Keratinocyte (primary cell): ENCODE data around the gene IGSF8. TPM values are rescaled to one million over a fixed set of nuclear protein-coding genes. Genes with fewer than 3 reads are reported as not detected.

Experiments
- DNase-seq: peaks from one replicate; pipeline ENCODE4 v3.0.0-alpha.2; 2011; ENCODE audit warnings: low read depth, missing footprints, low spot score
- FAIRE-seq: peaks from 2 replicates; lab custom pipeline; 2011; peaks lifted over from hg19 to GRCh38; lab: Jason Lieb, UNC
- H2AFZ ChIP-seq: 2 replicates; pipeline ENCODE4 v1.6.0; 2012; ENCODE audit warnings: low read length, control low read depth, inconsistent platforms; ENCODE audit not compliant: control insufficient read depth
- H3K27ac ChIP-seq: 2 replicates; pipeline ENCODE4 v1.5.1; 2011; ENCODE audit warnings: low read length; ENCODE audit not compliant: control insufficient read depth, insufficient read depth
- H3K27me3 ChIP-seq: 3 replicates; pipeline ENCODE4 v1.6.0; 2011; ENCODE audit warnings: low read length; ENCODE audit not compliant: control insufficient read depth, insufficient read depth; ENCODE audit errors: extremely low read depth
- H3K36me3 ChIP-seq, 2 experiments: 2 replicates in 1 of 2; 3 replicates in 1 of 2; pipeline ENCODE4 v1.5.1; 2011; ENCODE audit warnings: low read length in 2 of 2, mild to moderate bottlenecking in 1 of 2; ENCODE audit not compliant: control insufficient read depth in 2 of 2, insufficient read depth in 2 of 2; ENCODE audit errors: extremely low read depth in 1 of 2
- H3K4me1 ChIP-seq: 3 replicates; pipeline ENCODE4 v1.5.1; 2011; ENCODE audit warnings: low read length; ENCODE audit not compliant: control insufficient read depth, insufficient read depth; ENCODE audit errors: extremely low read depth
- H3K4me2 ChIP-seq: 3 replicates; pipeline ENCODE4 v1.6.0; 2011; ENCODE audit warnings: low read depth, low read length; ENCODE audit not compliant: control insufficient read depth, insufficient read depth; ENCODE audit errors: extremely low read depth
- H3K4me3 ChIP-seq, 3 experiments: fragments of 200-600 bp in 1 of 3; sonication (generic) in 1 of 3; 2 replicates in 2 of 3; 3 replicates in 1 of 3; pipeline ENCODE4 v1.5.1; 2011 to 2016; ENCODE audit warnings: low read length in 3 of 3, mild to moderate bottlenecking in 3 of 3, control low read depth in 2 of 3, inconsistent platforms in 1 of 3, low read depth in 1 of 3, mixed read lengths in 1 of 3, mixed run types in 1 of 3, moderate library complexity in 1 of 3; ENCODE audit not compliant: control insufficient read depth in 2 of 3, insufficient read depth in 2 of 3; ENCODE audit errors: extremely low read depth in 1 of 3
- H3K79me2 ChIP-seq: 2 replicates; pipeline ENCODE4 v1.6.0; 2012; ENCODE audit warnings: low read length; ENCODE audit not compliant: control insufficient read depth, insufficient read depth
- H3K9ac ChIP-seq: 3 replicates; pipeline ENCODE4 v1.6.0; 2011; ENCODE audit warnings: low read length; ENCODE audit not compliant: control insufficient read depth, insufficient read depth; ENCODE audit errors: extremely low read depth
- H3K9me1 ChIP-seq: 3 replicates; pipeline ENCODE4 v1.6.0; 2011; ENCODE audit warnings: low read length; ENCODE audit not compliant: control insufficient read depth, insufficient read depth; ENCODE audit errors: extremely low read depth
- H3K9me3 ChIP-seq: 2 replicates; pipeline ENCODE4 v1.5.1; 2012; ENCODE audit warnings: low read depth, low read length; ENCODE audit not compliant: control insufficient read depth
- H4K20me1 ChIP-seq: 3 replicates; pipeline ENCODE4 v1.6.0; 2011; ENCODE audit warnings: low read length; ENCODE audit not compliant: control insufficient read depth, insufficient read depth; ENCODE audit errors: extremely low read depth
- CTCF ChIP-seq, 3 experiments: IDR thresholded peaks in 1 of 3; conservative IDR thresholded peaks in 1 of 3; optimal IDR thresholded peaks in 1 of 3; 2 replicates in 2 of 3; 3 replicates in 1 of 3; pipeline versions ENCODE3 to v1.5.1; 2011; ENCODE audit warnings: low read length in 3 of 3, mild to moderate bottlenecking in 3 of 3, moderate library complexity in 2 of 3, control low read depth in 1 of 3, inconsistent platforms in 1 of 3; ENCODE audit not compliant: insufficient read depth in 2 of 3; ENCODE audit errors: extremely low read depth in 1 of 3
- EZH2 ChIP-seq: IDR thresholded peaks from one replicate; pipeline ENCODE4 v1.6.1; 2012; ENCODE audit warnings: inconsistent platforms, mild to moderate bottlenecking, low read length, moderate library complexity
- dilution Hi-C: fragments of 300-500 bp; cut with MboI; formaldehyde crosslinking; loops from one replicate; pipeline ENCODE4 v1.7.0; 2020; ENCODE audit warnings: low sequenced_read_pairs; ENCODE audit not compliant: extremely low pct_ligation_motif_present
- polyA plus RNA-seq, 5 experiments: library from polyadenylated mRNA; depleted of rRNA in 3 of 5; stranded (reverse) in 3 of 5; stranded (forward) in 1 of 5; unstranded in 1 of 5; fragments of >200 nt; gene quantifications; 1 replicate in 1 of 5; 2 replicates in 3 of 5; 3 replicates in 1 of 5; pipeline versions ENCODE4 v1.2.1 to v1.2.3, GENCODE V29; 2011 to 2012; ENCODE audit warnings: missing spikeins in 2 of 5, low read depth in 1 of 5, low replicate concordance in 1 of 5

Gene IGSF8
- polyA plus RNA-seq, 1 donor (not counting 4 experiments of a cell fraction or from before 2014, with no cell fraction given), result 16.5 TPM

- H3K79me2 ChIP-seq, result no peaks in the 10 kb centered on the region
- no peaks in the 10 kb centered on the region for H3K4me1 ChIP-seq
- H3K9me1 ChIP-seq, result no peaks in the 10 kb centered on the region
- no peak overlapping the region for H2AFZ ChIP-seq
- TF ChIP-seq CTCF (optimal IDR thresholded peaks at IDR 0.05 in 1 of 3, IDR thresholded peaks at IDR 0.05 in 1 of 3, conservative IDR thresholded peaks at IDR 0.05 in 1 of 3; ENCODE audit: extremely low read depth in 1 of 3, insufficient read depth in 2 of 3, low read length in 3 of 3) (no peak), EZH2 (no peak)
- no peak for FAIRE-seq
- no peaks in the 10 kb centered on the region for H3K36me3 ChIP-seq
- no peaks in the 10 kb centered on the region for H3K9me3 ChIP-seq
- no peak overlapping the region for H3K9ac ChIP-seq
- no peaks in the 10 kb centered on the region for H4K20me1 ChIP-seq
- H3K27ac ChIP-seq, result no peak overlapping the region
- DNase-seq, result no peak
- H3K27me3 ChIP-seq, result no peaks in the 10 kb centered on the region
- no peak overlapping the region for H3K4me3 ChIP-seq
- dilution Hi-C loops, result no loop called here
- H3K4me2 ChIP-seq, result no peak overlapping the region
These were observed 45.3 kb upstream of the IGSF8 start for GRCh38 chr1:160143695-160144094.

GRCh38 chr1:160139840-160140239, 41.4 kb upstream of the IGSF8 start:
- H3K9me3 ChIP-seq, result no peaks in the 10 kb centered on the region
- no peak overlapping the region for H3K4me3 ChIP-seq
- no peaks in the 10 kb centered on the region for H3K4me1 ChIP-seq
- no peaks in the 10 kb centered on the region for H3K79me2 ChIP-seq
- H3K27ac ChIP-seq, result no peak overlapping the region
- no peaks in the 10 kb centered on the region for H3K9me1 ChIP-seq
- no peaks in the 10 kb centered on the region for H4K20me1 ChIP-seq
- no peak overlapping the region for H2AFZ ChIP-seq
- no peak for TF ChIP-seq EZH2
- no peak for TF ChIP-seq CTCF (optimal IDR thresholded peaks at IDR 0.05 in 1 of 3, IDR thresholded peaks at IDR 0.05 in 1 of 3, conservative IDR thresholded peaks at IDR 0.05 in 1 of 3; ENCODE audit: extremely low read depth in 1 of 3, insufficient read depth in 2 of 3, low read length in 3 of 3)
- H3K9ac ChIP-seq, result no peak overlapping the region
- DNase-seq (no peak), FAIRE-seq (no peak)
- H3K36me3 ChIP-seq, result no peaks in the 10 kb centered on the region
- no peaks in the 10 kb centered on the region for H3K27me3 ChIP-seq
- dilution Hi-C loops, result no loop called here
- H3K4me2 ChIP-seq, result no peak overlapping the region
